ENCODE data around the gene SCGB1D2.

- no peak for TF ChIP-seq SREBF2 (IDR thresholded peaks at IDR 0.05; ENCODE audit: low read length)
- no peak for TF ChIP-seq EP300 (IDR thresholded peaks at IDR 0.05; ENCODE audit: borderline replicate concordance in 1 of 2, control insufficient read depth in 1 of 2, low read depth in 2 of 2, low read length in 2 of 2)
- TF ChIP-seq ZNF24 (IDR thresholded peaks at IDR 0.05): no peak
- no peak for TF ChIP-seq JUND (IDR thresholded peaks at IDR 0.05; ENCODE audit: low read depth, low read length)
- TF ChIP-seq ZBTB33 (IDR thresholded peaks at IDR 0.05): no peak
- no peak for TF ChIP-seq POLR2AphosphoS5 (IDR thresholded peaks at IDR 0.05; ENCODE audit: low read length)
- TF ChIP-seq RFX5 (IDR thresholded peaks at IDR 0.05; ENCODE audit: low read depth, low read length): no peak
- no peak for TF ChIP-seq CTCF (IDR thresholded peaks at IDR 0.05 in 2 of 3, conservative IDR thresholded peaks at IDR 0.05 in 1 of 3; ENCODE audit: control insufficient read depth in 2 of 3, extremely low read depth in 1 of 3, insufficient read depth in 1 of 3, low read depth in 3 of 3, low read length in 3 of 3)
- no peak for TF ChIP-seq RBBP5 (conservative IDR thresholded peaks at IDR 0.05)
- no peak for TF ChIP-seq RCOR1 (conservative IDR thresholded peaks at IDR 0.05; ENCODE audit: low read depth, low read length)
- no peak for TF ChIP-seq PRDM15 (CRISPR knock-in tag; IDR thresholded peaks at IDR 0.05)
- no peak for TF ChIP-seq NFYB (IDR thresholded peaks at IDR 0.05; ENCODE audit: insufficient read depth, low read depth, low read length)
These were observed 25.0 kb downstream of the SCGB1D2 start for GRCh38 chr11:62267050-62267449.
